GM12875 (cell line): ENCODE measurements around the gene CLN3.

ENCODE experiments used
- H3K4me3 ChIP-seq: one replicate; pipeline ENCODE4 v1.5.1; 2011; ENCODE audit warnings: low read depth, low read length, control low read depth
- TF ChIP-seq, protein P1 (sequence below): IDR thresholded peaks from 2 replicates; pipeline ENCODE4 v1.5.1; 2011; ENCODE audit warnings: low read depth, mild to moderate bottlenecking, control low read depth, inconsistent platforms, low read length, moderate library complexity, borderline replicate concordance; ENCODE audit not compliant: insufficient read depth

Gene CLN3

DNA sequence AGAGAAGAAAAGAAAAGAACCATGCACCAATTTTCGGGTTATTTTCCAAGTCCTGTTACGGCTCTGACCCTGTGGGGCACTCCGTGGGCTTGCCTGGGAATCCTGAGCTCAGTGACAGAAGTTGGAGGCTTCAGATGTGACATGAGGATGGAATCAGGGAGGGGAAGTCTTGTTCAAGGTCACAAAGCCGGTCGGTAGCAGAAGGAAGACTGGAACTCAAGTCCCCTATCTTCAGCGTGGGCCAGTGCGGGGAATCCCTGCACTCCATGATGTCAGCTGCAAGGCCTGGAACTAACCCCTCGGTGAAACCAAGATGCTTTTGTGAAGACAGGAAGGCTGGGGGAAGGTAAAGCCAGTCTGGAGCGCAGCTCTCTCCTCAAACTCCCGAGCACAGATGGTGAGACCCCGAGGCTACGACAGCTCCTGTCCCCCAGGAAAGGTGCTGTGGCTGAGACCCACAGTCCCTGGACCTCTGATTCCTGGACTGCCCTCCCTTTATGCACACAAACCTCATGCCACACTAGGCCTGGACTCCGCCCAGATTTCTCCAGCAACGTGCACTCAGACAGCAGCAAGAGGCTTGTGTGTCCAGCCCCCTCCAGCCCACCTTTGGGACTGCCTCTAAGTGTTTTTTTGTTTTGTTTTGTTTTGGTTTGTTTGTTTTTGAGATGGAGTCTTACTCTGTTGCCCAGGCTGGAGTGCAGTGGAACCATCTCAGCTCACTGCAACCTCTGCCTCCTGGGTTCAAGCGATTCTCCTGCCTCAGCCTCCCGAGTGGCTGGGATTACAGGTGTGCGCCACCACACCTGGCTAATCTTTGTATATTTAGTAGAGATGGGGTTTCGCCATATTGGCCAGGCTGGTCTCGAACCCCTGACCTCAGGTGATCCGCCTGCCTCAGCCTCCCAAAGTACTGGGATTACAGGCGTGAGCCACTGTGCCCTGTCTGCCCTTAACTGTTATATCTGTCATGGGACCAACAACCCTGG, 20.2 kb upstream of the CLN3 start:
- TF ChIP-seq, protein P1, sequence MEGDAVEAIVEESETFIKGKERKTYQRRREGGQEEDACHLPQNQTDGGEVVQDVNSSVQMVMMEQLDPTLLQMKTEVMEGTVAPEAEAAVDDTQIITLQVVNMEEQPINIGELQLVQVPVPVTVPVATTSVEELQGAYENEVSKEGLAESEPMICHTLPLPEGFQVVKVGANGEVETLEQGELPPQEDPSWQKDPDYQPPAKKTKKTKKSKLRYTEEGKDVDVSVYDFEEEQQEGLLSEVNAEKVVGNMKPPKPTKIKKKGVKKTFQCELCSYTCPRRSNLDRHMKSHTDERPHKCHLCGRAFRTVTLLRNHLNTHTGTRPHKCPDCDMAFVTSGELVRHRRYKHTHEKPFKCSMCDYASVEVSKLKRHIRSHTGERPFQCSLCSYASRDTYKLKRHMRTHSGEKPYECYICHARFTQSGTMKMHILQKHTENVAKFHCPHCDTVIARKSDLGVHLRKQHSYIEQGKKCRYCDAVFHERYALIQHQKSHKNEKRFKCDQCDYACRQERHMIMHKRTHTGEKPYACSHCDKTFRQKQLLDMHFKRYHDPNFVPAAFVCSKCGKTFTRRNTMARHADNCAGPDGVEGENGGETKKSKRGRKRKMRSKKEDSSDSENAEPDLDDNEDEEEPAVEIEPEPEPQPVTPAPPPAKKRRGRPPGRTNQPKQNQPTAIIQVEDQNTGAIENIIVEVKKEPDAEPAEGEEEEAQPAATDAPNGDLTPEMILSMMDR: no peak
- no peak overlapping the region for H3K4me3 ChIP-seq

DNA sequence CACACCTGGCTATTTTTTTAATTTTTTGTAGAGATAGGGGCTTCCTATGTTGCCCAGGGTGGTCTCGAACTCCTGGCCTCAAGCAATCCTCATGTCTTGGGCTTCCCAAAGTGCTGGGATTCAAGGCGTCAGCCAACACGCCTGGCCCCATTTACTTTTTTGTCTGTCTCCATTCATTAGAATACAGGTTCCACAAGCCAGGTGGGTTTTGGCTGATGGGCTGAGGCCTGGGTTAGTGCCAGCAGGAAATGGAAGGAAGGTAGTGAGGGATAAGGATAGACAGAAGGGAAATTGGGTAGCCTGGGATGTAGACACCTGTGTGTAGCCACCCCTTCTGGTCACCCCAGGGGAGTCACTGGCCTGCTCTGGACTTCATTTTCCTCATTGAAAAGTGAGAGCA, 19.2 kb upstream of the CLN3 start:
- TF ChIP-seq, protein P1: no peak
- H3K4me3 ChIP-seq: no peak overlapping the region

DNA sequence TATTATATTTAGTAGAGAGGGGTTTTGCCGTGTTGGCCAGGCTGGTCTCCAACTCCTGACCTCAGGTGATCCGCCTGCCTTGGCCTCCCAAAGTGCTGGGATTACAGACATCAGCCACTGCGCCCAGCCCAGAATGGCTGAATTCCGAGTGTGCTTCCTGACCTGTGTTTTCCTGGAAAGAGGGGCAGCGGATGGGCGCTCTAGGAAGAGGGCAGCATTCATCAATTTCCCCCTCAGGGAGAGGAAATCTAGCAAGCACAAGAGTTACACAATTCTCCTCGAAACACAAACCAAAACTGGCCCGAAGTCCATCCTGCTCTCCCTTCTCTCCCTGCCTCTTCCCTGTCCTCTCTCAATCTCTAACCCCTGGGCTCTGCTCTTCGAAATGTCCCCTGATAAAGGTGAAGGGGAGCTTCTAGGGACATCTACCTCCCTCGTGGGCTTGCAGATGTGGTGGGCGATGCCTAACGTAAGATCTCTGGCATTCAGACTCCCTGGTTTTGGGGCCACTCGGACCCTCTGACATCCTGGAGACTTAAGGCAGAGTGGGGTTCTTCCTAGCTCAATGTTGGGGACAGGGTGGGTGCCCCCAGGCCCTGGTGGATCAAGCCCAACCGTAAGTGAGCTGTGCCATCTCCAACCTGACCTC, 13.7 kb upstream of the CLN3 start:
- H3K4me3 ChIP-seq: no peak overlapping the region
- TF ChIP-seq, protein P1: no peak

DNA sequence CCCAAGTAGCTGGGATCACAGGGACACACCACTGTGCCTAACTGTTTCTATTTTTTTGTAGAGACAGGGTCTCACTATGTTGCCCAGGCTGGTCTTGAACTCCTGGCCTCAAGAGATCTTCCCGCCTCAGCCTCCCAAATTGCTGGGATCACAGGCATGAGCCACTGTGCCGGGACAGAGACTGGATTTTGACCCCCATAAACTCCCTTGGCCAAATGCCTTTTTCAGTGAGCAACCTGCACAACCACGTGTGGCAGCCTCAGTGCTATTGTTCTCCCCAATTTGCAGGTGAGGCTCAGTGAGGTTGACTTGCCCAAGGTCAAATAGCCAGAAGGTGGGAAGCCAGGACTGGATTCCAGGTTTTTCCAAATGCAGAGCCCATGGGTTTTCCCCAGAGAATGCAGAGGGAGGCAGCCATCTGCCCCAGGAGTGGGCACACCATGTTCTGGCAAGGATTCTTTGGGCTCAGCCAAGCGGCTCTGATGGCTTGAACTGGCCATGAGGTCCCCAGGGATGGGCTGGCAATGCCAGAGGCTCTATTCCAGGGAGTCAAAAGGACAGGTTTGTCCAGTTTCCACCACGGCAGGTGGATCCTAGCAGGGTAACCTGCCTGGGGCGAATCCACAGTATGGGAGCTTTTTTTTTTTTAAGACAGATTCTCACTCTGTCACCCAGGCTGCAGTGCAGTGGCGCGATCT, 13.0 kb upstream of the CLN3 start:
- TF ChIP-seq, protein P1: no peak
- H3K4me3 ChIP-seq: no peak overlapping the region

DNA sequence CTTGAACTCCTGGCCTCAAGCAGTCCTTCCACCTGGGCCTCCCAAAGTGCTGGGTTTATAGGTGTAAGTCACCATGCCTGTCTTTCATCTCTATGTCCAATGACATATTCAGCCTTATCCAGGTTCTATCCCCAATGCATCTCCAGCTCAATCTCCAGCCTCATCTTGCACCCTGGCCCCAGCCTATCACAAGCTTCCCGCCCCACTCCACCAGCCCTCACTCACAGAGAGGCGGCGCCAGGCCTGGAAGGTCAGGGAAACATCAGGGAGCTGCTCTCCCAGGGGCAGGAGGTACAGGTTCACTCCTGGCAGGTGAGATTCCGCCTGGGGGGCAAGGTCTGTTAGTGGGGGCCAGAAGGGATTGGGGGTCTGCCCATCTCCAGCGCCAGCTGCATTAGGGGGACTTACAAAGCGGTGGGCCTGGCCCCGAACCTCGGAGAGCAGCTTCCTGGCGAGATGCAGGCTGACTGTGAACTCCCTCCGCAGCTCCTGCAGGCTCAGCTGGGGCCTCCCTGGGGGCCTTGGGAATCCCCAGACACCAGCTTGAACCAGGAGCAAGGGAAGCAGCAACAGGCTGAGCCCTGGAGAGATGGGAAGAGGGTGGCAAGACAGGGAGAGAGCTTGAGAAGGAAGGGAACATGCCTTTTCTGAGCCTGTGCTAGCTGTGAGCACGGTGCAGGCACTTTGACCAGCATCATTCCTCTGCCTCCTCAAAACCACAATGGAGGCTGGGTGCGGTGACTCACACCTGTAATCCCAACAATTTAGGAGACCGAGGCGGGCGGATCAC, 11.8 kb upstream of the CLN3 start:
- H3K4me3 ChIP-seq: no peak overlapping the region
- TF ChIP-seq, protein P1: no peak

DNA sequence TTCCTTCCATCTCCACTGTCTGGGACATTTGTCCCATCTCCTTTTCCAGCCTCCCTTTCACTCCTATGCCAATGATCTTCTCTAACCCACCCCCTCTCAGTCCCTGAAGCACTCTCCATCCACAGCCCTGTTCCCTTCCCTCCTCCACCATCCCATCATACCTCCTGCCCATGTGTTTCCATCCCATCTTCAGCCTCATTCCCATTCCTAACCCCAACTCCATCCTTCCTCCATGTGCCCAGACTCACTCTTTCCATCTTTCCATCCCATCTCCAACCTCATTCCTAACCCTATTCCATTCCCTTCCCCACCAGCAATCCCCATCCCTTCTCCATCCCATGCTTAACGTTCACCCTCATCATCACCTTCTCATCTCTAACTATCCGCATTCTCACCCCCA, 10.4 kb upstream of the CLN3 start:
- no peak overlapping the region for H3K4me3 ChIP-seq
- TF ChIP-seq, protein P1: no peak
